Liver (tissue), 9 donors: ENCODE data around the gene HOXA4. TPM values are rescaled to one million over a fixed set of nuclear protein-coding genes. Genes with fewer than 3 reads are reported as not detected.
A peak's percentile ranks its signal among the peaks of the same experiment; 100 is the strongest.

Experiments
- DNase-seq: peaks from one replicate; pipeline ENCODE4 v3.0.0-alpha.2; 2017; ENCODE audit warnings: low spot score
- H3K27ac ChIP-seq, 2 donors: one replicate each; pipeline ENCODE4 v1.7.0; 2013; ENCODE audit warnings: inconsistent platforms in 2 of 2, low read length in 2 of 2, control low read depth in 1 of 2, low read depth in 1 of 2, mild to moderate bottlenecking in 1 of 2
- H3K27me3 ChIP-seq, 4 donors: one replicate each; pipeline versions ENCODE4 v1.6.1 to v1.7.0; 2013; ENCODE audit warnings: low read length in 3 of 4, inconsistent platforms in 1 of 4, mild to moderate bottlenecking in 1 of 4, moderate library complexity in 1 of 4; ENCODE audit not compliant: control insufficient read depth in 4 of 4, insufficient read depth in 4 of 4
- H3K36me3 ChIP-seq, 4 donors: one replicate each; pipeline versions ENCODE4 v1.6.1 to v1.7.0; 2013; ENCODE audit warnings: low read length in 3 of 4, mild to moderate bottlenecking in 3 of 4, low read depth in 1 of 4, moderate library complexity in 1 of 4; ENCODE audit not compliant: control insufficient read depth in 4 of 4, insufficient read depth in 3 of 4
- H3K4me1 ChIP-seq, 4 donors: one replicate each; pipeline versions ENCODE4 v1.6.1 to v1.7.0; 2013; ENCODE audit warnings: low read length in 3 of 4, mild to moderate bottlenecking in 3 of 4, moderate library complexity in 1 of 4; ENCODE audit not compliant: control insufficient read depth in 4 of 4, insufficient read depth in 4 of 4
- H3K4me3 ChIP-seq, 3 donors: one replicate each; pipeline versions ENCODE4 v1.6.1 to v1.7.0; 2013; ENCODE audit warnings: low read length in 3 of 3, control low read depth in 1 of 3, low read depth in 1 of 3, mild to moderate bottlenecking in 1 of 3
- H3K9ac ChIP-seq, 2 donors: one replicate each; pipeline ENCODE4 v1.7.0; 2013; ENCODE audit warnings: low read length in 2 of 2, mild to moderate bottlenecking in 2 of 2, moderate library complexity in 2 of 2, control low read depth in 1 of 2, low read depth in 1 of 2
- H3K9me3 ChIP-seq, 4 donors: one replicate each; pipeline versions ENCODE4 v1.6.1 to v1.7.0; 2013; ENCODE audit warnings: low read length in 3 of 4; ENCODE audit not compliant: control insufficient read depth in 4 of 4
- ATF3 ChIP-seq: IDR thresholded peaks from 2 replicates; pipeline ENCODE4 v1.6.1; 2016; ENCODE audit warnings: antibody characterized with exemption
- CTCF ChIP-seq: fragments of 150-350 bp; IDR thresholded peaks from 2 replicates; pipeline ENCODE4 v1.5.1; 2017; ENCODE audit warnings: improper control_type of control experiment, low read depth, low read length; ENCODE audit not compliant: missing input control
- FOXA1 ChIP-seq: IDR thresholded peaks from 2 replicates; pipeline ENCODE4 v1.6.1; 2016; ENCODE audit warnings: antibody characterized with exemption
- FOXA2 ChIP-seq: IDR thresholded peaks from 2 replicates; pipeline ENCODE4 v1.6.1; 2016; ENCODE audit warnings: antibody characterized with exemption
- GABPA ChIP-seq, 2 donors: IDR thresholded peaks in 1 of 2; conservative IDR thresholded peaks in 1 of 2; 2 replicates each; pipeline ENCODE4 v1.6.1; 2016; ENCODE audit warnings: antibody characterized with exemption in 2 of 2, mild to moderate bottlenecking in 1 of 2, moderate library complexity in 1 of 2
- HNF4A ChIP-seq, 2 donors: conservative IDR thresholded peaks; 2 replicates each; pipeline ENCODE4 v1.6.1; 2016; ENCODE audit warnings: antibody characterized with exemption in 2 of 2, mild to moderate bottlenecking in 2 of 2
- HNF4G ChIP-seq: IDR thresholded peaks from 2 replicates; pipeline ENCODE4 v1.6.1; 2016; ENCODE audit warnings: antibody characterized with exemption
- JUND ChIP-seq, 2 donors: IDR thresholded peaks; 2 replicates each; pipeline ENCODE4 v1.6.1; 2016; ENCODE audit warnings: antibody characterized with exemption in 2 of 2
- MAX ChIP-seq: IDR thresholded peaks from 2 replicates; pipeline ENCODE4 v1.6.1; 2016; ENCODE audit warnings: antibody characterized with exemption
- NR2F2 ChIP-seq: IDR thresholded peaks from 2 replicates; pipeline ENCODE4 v1.6.1; 2016; ENCODE audit warnings: antibody characterized with exemption
- RAD21 ChIP-seq, 2 donors: IDR thresholded peaks; 2 replicates each; pipeline ENCODE4 v1.6.1; 2016; ENCODE audit warnings: antibody characterized with exemption in 2 of 2, mild to moderate bottlenecking in 2 of 2
- REST ChIP-seq: IDR thresholded peaks from 2 replicates; pipeline ENCODE4 v1.6.1; 2016; ENCODE audit warnings: antibody characterized with exemption, mild to moderate bottlenecking
- RXRA ChIP-seq, 2 donors: IDR thresholded peaks; 2 replicates each; pipeline ENCODE4 v1.6.1; 2017 to 2018; ENCODE audit warnings: antibody characterized with exemption in 2 of 2, mild to moderate bottlenecking in 1 of 2
- SP1 ChIP-seq: IDR thresholded peaks from 2 replicates; pipeline ENCODE4 v1.6.1; 2018; ENCODE audit warnings: antibody characterized with exemption, mild to moderate bottlenecking
- TAF1 ChIP-seq: conservative IDR thresholded peaks from 2 replicates; pipeline ENCODE4 v1.6.1; 2016; ENCODE audit warnings: antibody characterized with exemption, mild to moderate bottlenecking
- YY1 ChIP-seq: IDR thresholded peaks from 2 replicates; pipeline ENCODE4 v1.6.1; 2016; ENCODE audit warnings: antibody characterized with exemption, mild to moderate bottlenecking
- WGBS: extraction: QIAGEN DNeasy Blood & Tissue Kit; methylation state at CpG from one replicate; pipeline ENCODE4 v1.1.7; 2013; 5-methylcytosine and 5-hydroxymethylcytosine counted together
- polyA plus RNA-seq, 2 donors: library from polyadenylated mRNA; stranded (reverse) in 1 of 2; unstranded in 1 of 2; fragments of 200-250 nt in 1 of 2; fragments of >200 nt in 1 of 2; fragmentation: Nextera tagmentation in 1 of 2; extraction: Ambion mirVana in 1 of 2; gene quantifications; one replicate each; pipeline versions ENCODE4 v1.2.1 to v1.2.3, GENCODE V29; 2013 to 2015
- total RNA-seq, 2 donors: library from RNA; depleted of rRNA; stranded (reverse); fragments of >200 nt; gene quantifications; one replicate each; pipeline ENCODE4 v1.2.3, GENCODE V29; 2014
- donor health status: healthy.
- donor health status: healthy.
- donor health status: healthy.
- donor health status: healthy.
- donor health status: healthy.

The HOXA4 gene
- total and polyA plus RNA-seq, 4 donors, result 0.17 to 1.1 (median 0.30) TPM

GRCh38 chr7:27165089-27165995 is 34.8 kb upstream of the HOXA4 start, which contains the start of gene HOXA9:
Gene HOXA9, minus strand, starts transcription at chr7:27165537. Its CDS starts 80 bp downstream, at chr7:27165457.
- H3K9me3 ChIP-seq, result peaks cover 0 to 10% (median under 1%) of the 10 kb centered on the region in 4 donors
- DNase-seq, result no peak
- H3K4me3 ChIP-seq, result peak within 1 kb of the TSS in 1 of 3 donors; percentile 17
- TF ChIP-seq MAX (no peak), GABPA (IDR thresholded peaks at IDR 0.05 in 1 of 2, conservative IDR thresholded peaks at IDR 0.05 in 1 of 2) (no peak), TAF1 (no peak), RXRA (IDR thresholded peaks at IDR 0.05) (no peak), NR2F2 (no peak), CTCF (no peak), FOXA2 (no peak), RAD21 (IDR thresholded peaks at IDR 0.05) (no peak), JUND (IDR thresholded peaks at IDR 0.05) (no peak), ATF3 (no peak), HNF4G (no peak), HNF4A (conservative IDR thresholded peaks at IDR 0.05) (no peak), SP1 (no peak), YY1 (no peak), FOXA1 (no peak), REST (no peak)
- no peaks in the 10 kb centered on the region for H3K36me3 ChIP-seq
- peaks cover 9 to 58% (median 21%) of the 10 kb centered on the region in 4 donors for H3K27me3 ChIP-seq
- H3K27ac ChIP-seq, result no peak within 1 kb of the TSS
- H3K4me1 ChIP-seq, result peaks cover 7 to 23% (median 9%) of the 10 kb centered on the region in 4 donors
- H3K9ac ChIP-seq, result no peak within 1 kb of the TSS
- 8% methylated on average over 82 of the region's 82 CpGs for WGBS
